ENCODE data around the gene MT2A. TPM values are rescaled to one million over a fixed set of nuclear protein-coding genes. Genes with fewer than 3 reads are reported as not detected.

Gene MT2A
- total RNA-seq, 1 experiment from 2014 or later, result 683 TPM

- DNase-seq (no peak), ATAC-seq (no peak)
- no peaks in the 10 kb centered on the region for H3K9me3 ChIP-seq (ENCODE audit: low read length)
- H3F3A ChIP-seq (ENCODE audit: low read length, unreplicated experiment), result no peaks in the 10 kb centered on the region
- ChIA-PET POLR2A (ENCODE audit: unreplicated experiment) (interaction anchor here (0.6 kb wide), 1 partner anchor 215 kb away, joined by 4 read pairs; no protein-coding TSS in a partner anchor), CTCF (no interaction called here)
- H3K4me3 ChIP-seq (ENCODE audit: low read length), result no peak overlapping the region
- H3K9me2 ChIP-seq (replicated peaks; ENCODE audit: low read length), result no peaks in the 10 kb centered on the region
- no peaks in the 10 kb centered on the region for H3K79me2 ChIP-seq (ENCODE audit: low read length)
- H3K4me1 ChIP-seq (ENCODE audit: insufficient read depth, low read length), result no peaks in the 10 kb centered on the region
- no peak overlapping the region for H2AFZ ChIP-seq (ENCODE audit: low read length)
- intact Hi-C loops (cut with micrococcal nuclease), result no loop called here
- H3K36me3 ChIP-seq (ENCODE audit: low read depth, low read length), result no peaks in the 10 kb centered on the region
- BruUV-seq (replicated peaks), result no TSS peak
- 0 out of 2 replicates have a peak, but pooled peaks cover 5% of the 10 kb centered on the region for H3K27me3 ChIP-seq (ENCODE audit: low read length)
- H3K27ac ChIP-seq (ENCODE audit: low read length), result no peak overlapping the region
- no peaks in the 10 kb centered on the region for H4K20me1 ChIP-seq (ENCODE audit: low read length)
- no peak for TF ChIP-seq EZH2 (IDR thresholded peaks at IDR 0.05; ENCODE audit: low read length, unreplicated experiment)
- no peak for TF ChIP-seq EZH2phosphoT487 (IDR thresholded peaks at IDR 0.05; ENCODE audit: borderline replicate concordance, low read length)
- TF ChIP-seq CTCF (conservative IDR thresholded peaks at IDR 0.05; ENCODE audit: low read depth, low read length), result no peak
- H3K9ac ChIP-seq (ENCODE audit: low read length), result no peak overlapping the region
- no peak overlapping the region for H3K4me2 ChIP-seq (ENCODE audit: low read length)
These were observed 16.9 kb upstream of the MT2A start for GRCh38 chr16:56591377-56592060.

DNA sequence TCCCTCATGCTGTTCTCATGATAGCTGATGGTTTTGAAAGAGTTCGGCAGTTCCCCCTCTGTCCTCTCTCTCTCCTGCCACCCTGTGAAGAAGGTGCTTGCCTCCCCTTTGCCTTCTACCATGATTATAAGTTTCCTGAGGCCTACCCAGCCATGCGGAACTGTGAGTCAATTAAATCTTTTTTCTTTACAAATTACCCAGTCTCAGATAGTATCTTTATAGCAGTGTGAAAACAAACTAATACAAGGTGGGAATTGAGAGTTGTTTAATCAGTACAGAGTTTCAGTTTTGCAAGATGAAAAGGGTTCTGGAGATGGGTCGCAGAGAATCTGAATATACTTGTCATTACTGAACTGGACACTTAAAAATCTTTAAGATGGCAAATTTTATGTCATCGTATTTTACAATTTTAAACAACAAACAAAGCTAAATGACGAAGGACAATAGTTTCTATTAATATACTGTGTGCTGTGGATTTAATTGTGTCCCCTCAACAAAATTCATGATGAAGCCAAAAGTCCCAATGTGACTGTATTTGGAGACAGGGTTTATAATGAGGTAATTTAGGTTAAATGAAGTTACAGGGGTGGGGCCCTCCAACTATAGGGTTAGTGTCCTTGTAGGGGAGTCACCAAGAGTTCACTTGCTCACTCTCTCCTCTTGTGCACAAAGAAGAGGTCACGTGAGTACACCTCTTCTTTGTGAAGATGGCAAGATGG lies 14.7 kb upstream of the MT2A start:
- Histone ChIP-seq H3K4me3 (ENCODE audit: low read length) (no peak overlapping the region), H3K9me2 (replicated peaks; ENCODE audit: low read length) (no peaks in the 10 kb centered on the region), H2AFZ (ENCODE audit: low read length) (no peak overlapping the region), H3K79me2 (ENCODE audit: low read length) (no peaks in the 10 kb centered on the region), H3K4me2 (ENCODE audit: low read length) (no peak overlapping the region), H3K27me3 (ENCODE audit: low read length) (0 out of 2 replicates have a peak, but pooled peaks cover 5% of the 10 kb centered on the region), H3K9me3 (ENCODE audit: low read length) (no peaks in the 10 kb centered on the region), H3F3A (ENCODE audit: low read length, unreplicated experiment) (no peaks in the 10 kb centered on the region), H3K9ac (ENCODE audit: low read length) (no peak overlapping the region), H4K20me1 (ENCODE audit: low read length) (no peaks in the 10 kb centered on the region), H3K36me3 (ENCODE audit: low read depth, low read length) (no peaks in the 10 kb centered on the region), H3K4me1 (ENCODE audit: insufficient read depth, low read length) (no peaks in the 10 kb centered on the region), H3K27ac (ENCODE audit: low read length) (no peak overlapping the region)
- no peak for DNase-seq
- ATAC-seq, result no peak
- CTCF ChIA-PET, result no interaction called here
- TF ChIP-seq EZH2phosphoT487 (IDR thresholded peaks at IDR 0.05; ENCODE audit: borderline replicate concordance, low read length), result no peak
- no peak for TF ChIP-seq CTCF (conservative IDR thresholded peaks at IDR 0.05; ENCODE audit: low read depth, low read length)
- intact Hi-C loops (cut with micrococcal nuclease), result no loop called here
- POLR2A ChIA-PET (ENCODE audit: unreplicated experiment), result no interaction called here
- no TSS peak for BruUV-seq (replicated peaks)

DNA sequence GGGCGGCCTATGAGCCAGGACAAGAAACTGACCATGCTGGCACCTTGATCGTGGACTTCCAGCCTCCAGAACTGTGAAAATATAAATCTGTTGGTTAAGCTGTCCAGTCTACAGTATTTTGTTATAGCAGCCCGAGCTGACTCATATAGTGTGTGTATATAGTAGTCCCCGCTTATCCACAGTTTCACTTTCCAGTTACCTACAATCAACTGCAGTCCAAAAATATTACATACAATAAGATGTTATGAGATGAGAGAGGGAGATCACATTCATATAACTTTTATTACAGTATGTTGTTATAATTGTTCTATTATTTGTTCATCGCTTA lies 14.1 kb upstream of the MT2A start:
- no TSS peak for BruUV-seq (replicated peaks)
- H3K27me3 ChIP-seq (ENCODE audit: low read length), result no peaks in the 10 kb centered on the region

More for the DNA sequence above, 14.1 kb upstream of the MT2A start:
- Histone ChIP-seq H3K36me3 (ENCODE audit: low read depth, low read length) (no peaks in the 10 kb centered on the region), H3K9me2 (replicated peaks; ENCODE audit: low read length) (no peaks in the 10 kb centered on the region), H3K9ac (ENCODE audit: low read length) (no peak overlapping the region), H3K4me2 (ENCODE audit: low read length) (no peak overlapping the region), H3K9me3 (ENCODE audit: low read length) (no peaks in the 10 kb centered on the region), H3K79me2 (ENCODE audit: low read length) (no peaks in the 10 kb centered on the region), H3K4me3 (ENCODE audit: low read length) (no peak overlapping the region), H3F3A (ENCODE audit: low read length, unreplicated experiment) (no peaks in the 10 kb centered on the region), H4K20me1 (ENCODE audit: low read length) (no peaks in the 10 kb centered on the region), H2AFZ (ENCODE audit: low read length) (no peak overlapping the region), H3K27ac (ENCODE audit: low read length) (no peak overlapping the region), H3K4me1 (ENCODE audit: insufficient read depth, low read length) (no peaks in the 10 kb centered on the region)
- no peak for TF ChIP-seq CTCF (conservative IDR thresholded peaks at IDR 0.05; ENCODE audit: low read depth, low read length)
- no peak for TF ChIP-seq EZH2 (IDR thresholded peaks at IDR 0.05; ENCODE audit: low read length, unreplicated experiment)
- no peak for TF ChIP-seq EZH2phosphoT487 (IDR thresholded peaks at IDR 0.05; ENCODE audit: borderline replicate concordance, low read length)
- intact Hi-C loops (cut with micrococcal nuclease), result no loop called here
- DNase-seq, result no peak
- ChIA-PET POLR2A (ENCODE audit: unreplicated experiment) (no interaction called here), CTCF (no interaction called here)
- ATAC-seq, result no peak
